GM12878 (cell line): ENCODE measurements around the gene PRRG1. TPM values are rescaled to one million over a fixed set of nuclear protein-coding genes. Genes with fewer than 3 reads are reported as not detected.

Source experiments
- ATAC-seq: fragments of 200-7000 bp; cut with Tn5 transposase; 3 replicates; pipeline ENCODE4 v1.9.1; 2020; ENCODE audit warnings: mild to moderate bottlenecking, moderate library complexity
- BruUV-seq: library from RNA; stranded (reverse); fragments of 400-500 nt; replicated peaks from 2 replicates; lab custom pipeline; 2021; lab: Mats Ljungman, UMichigan
- CTCF ChIA-PET: fragments of 300-600 bp; sonication (Branson Sonifier 250); formaldehyde crosslinking; extraction: SDS; loops from one replicate; lab custom pipeline; 2021; ENCODE audit warnings: inconsistent platforms; lab: Yijun Ruan, JAX
- POLR2A ChIA-PET: fragments of 350-600 bp; formaldehyde crosslinking; extraction: SDS; loops from one replicate; lab custom pipeline; 2021; ENCODE audit warnings: inconsistent platforms; lab: Charles Lee
- RAD21 ChIA-PET: fragments of 300-600 bp; sonication (Branson Sonifier 250); formaldehyde crosslinking; loops from one replicate; lab custom pipeline; 2023; ENCODE audit warnings: antibody characterized with exemption; ENCODE audit not compliant: unreplicated experiment; lab: Charles Lee
- SMC1A ChIA-PET: fragments of 300-600 bp; sonication (Branson Sonifier 250); formaldehyde crosslinking; loops from one replicate; lab custom pipeline; 2023; ENCODE audit not compliant: unreplicated experiment, uncharacterized antibody; lab: Charles Lee
- DNase-seq: peaks from one replicate; pipeline ENCODE4 v3.0.0-alpha.2; 2011; ENCODE audit warnings: low read depth, low spot score
- FAIRE-seq: peaks from 3 replicates; lab custom pipeline; 2011; peaks lifted over from hg19 to GRCh38; lab: Jason Lieb, UNC
- H2AFZ ChIP-seq: 2 replicates; pipeline ENCODE4 v1.6.0; 2011; ENCODE audit warnings: low read depth, low read length, control low read depth; ENCODE audit not compliant: control insufficient read depth
- H3K27ac ChIP-seq: 2 replicates; pipeline ENCODE4 v1.5.1; 2011; ENCODE audit warnings: control low read depth; ENCODE audit not compliant: control insufficient read depth, insufficient read depth
- H3K27me3 ChIP-seq, 2 experiments: replicated peaks in 1 of 2; 2 replicates each; pipeline versions ENCODE4 v1.6.0 to v1.6.1; 2011; ENCODE audit warnings: low read length in 1 of 2; ENCODE audit not compliant: control insufficient read depth in 2 of 2, insufficient read depth in 2 of 2
- H3K36me3 ChIP-seq, 2 experiments: 2 replicates each; pipeline ENCODE4 v1.5.1; 2011; ENCODE audit warnings: low read length in 1 of 2; ENCODE audit not compliant: control insufficient read depth in 2 of 2, insufficient read depth in 2 of 2
- H3K4me1 ChIP-seq: 2 replicates; pipeline ENCODE4 v1.6.1; 2011; ENCODE audit warnings: mild to moderate bottlenecking, low read length, moderate library complexity, mixed read lengths; ENCODE audit not compliant: control insufficient read depth, insufficient read depth
- H3K4me2 ChIP-seq: 2 replicates; pipeline ENCODE4 v1.6.0; 2011; ENCODE audit warnings: control low read depth; ENCODE audit not compliant: control insufficient read depth, insufficient read depth
- H3K4me3 ChIP-seq: fragments of 200-600 bp; sonication (generic); 2 replicates; pipeline ENCODE4 v1.5.1; 2016
- H3K79me2 ChIP-seq: 2 replicates; pipeline ENCODE4 v1.6.0; 2011; ENCODE audit warnings: low read length; ENCODE audit not compliant: control insufficient read depth, insufficient read depth
- H3K9ac ChIP-seq: 2 replicates; pipeline ENCODE4 v1.8.0; 2011; ENCODE audit warnings: low read length, control low read depth, mixed read lengths; ENCODE audit not compliant: control insufficient read depth, insufficient read depth
- H3K9me3 ChIP-seq: replicated peaks from 3 replicates; pipeline ENCODE4 v1.5.1; 2011; ENCODE audit warnings: mild to moderate bottlenecking, low read length; ENCODE audit not compliant: control insufficient read depth, insufficient read depth
- H4K20me1 ChIP-seq: 2 replicates; pipeline ENCODE4 v1.6.0; 2011; ENCODE audit not compliant: control insufficient read depth, insufficient read depth
- CEBPZ ChIP-seq: fragments of 150-350 bp; IDR thresholded peaks from 2 replicates; pipeline ENCODE4 v1.6.1; 2016; ENCODE audit warnings: low read depth, low read length
- ESRRA ChIP-seq: IDR thresholded peaks from 2 replicates; pipeline ENCODE4 v1.6.1; 2012; ENCODE audit warnings: mild to moderate bottlenecking, low read length, improper control_type of control experiment
- GATAD2B ChIP-seq: fragments of 450-650 bp; conservative IDR thresholded peaks from 2 replicates; pipeline ENCODE4 v1.6.1; 2017; ENCODE audit warnings: low read depth, mild to moderate bottlenecking, moderate library complexity
- MYC ChIP-seq: IDR thresholded peaks from 2 replicates; pipeline ENCODE4 v1.6.1; 2011; ENCODE audit warnings: mild to moderate bottlenecking, low read length, moderate library complexity, inconsistent platforms; ENCODE audit not compliant: insufficient read depth, insufficient replicate concordance, insufficient read length, severe bottlenecking
- NKRF ChIP-seq: fragments of 450-650 bp; conservative IDR thresholded peaks from 2 replicates; pipeline ENCODE4 v1.6.1; 2017; ENCODE audit warnings: mild to moderate bottlenecking, moderate library complexity
- PKNOX1 ChIP-seq: fragments of 450-650 bp; IDR thresholded peaks from 2 replicates; pipeline ENCODE4 v1.6.1; 2016; ENCODE audit warnings: mild to moderate bottlenecking
- RELB ChIP-seq: fragments of 450-650 bp; IDR thresholded peaks from 2 replicates; pipeline ENCODE4 v1.6.1; 2017; ENCODE audit warnings: low read depth, mild to moderate bottlenecking, moderate library complexity
- SIX5 ChIP-seq: IDR thresholded peaks from 2 replicates; pipeline ENCODE4 v1.6.1; 2011; ENCODE audit warnings: mild to moderate bottlenecking, low read depth, low read length, moderate library complexity; ENCODE audit not compliant: severe bottlenecking
- SREBF1 ChIP-seq: IDR thresholded peaks from 2 replicates; pipeline ENCODE4 v1.6.1; 2012; ENCODE audit warnings: mild to moderate bottlenecking, low read length
- STAT1 ChIP-seq: fragments of 450-650 bp; conservative IDR thresholded peaks from 2 replicates; pipeline ENCODE4 v1.6.1; 2014; ENCODE audit warnings: antibody characterized with exemption, mild to moderate bottlenecking
- TCF3 ChIP-seq: IDR thresholded peaks from 2 replicates; pipeline ENCODE4 v1.6.1; 2012; ENCODE audit warnings: low read depth, mild to moderate bottlenecking, low read length, borderline replicate concordance; ENCODE audit not compliant: insufficient read depth
- WGBS: methylation state at CpG from one replicate; pipeline ENCODE4 v1.1.6; 2016; ENCODE audit warnings: low lambda C conversion rate; ENCODE audit not compliant: insufficient replicate concordance, insufficient coverage; ENCODE audit errors: missing lambda C conversion rate; 5-methylcytosine and 5-hydroxymethylcytosine counted together
- in situ Hi-C: fragments of 300-500 bp; cut with MboI; formaldehyde crosslinking; loops from 9 replicates; pipeline ENCODE4 v1.14.3; 2018; ENCODE audit warnings: mixed read lengths
- intact Hi-C: fragments of 100-400 bp; cut with micrococcal nuclease; formaldehyde crosslinking; loops from one replicate; pipeline ENCODE4 v1.14.2; 2022; ENCODE audit not compliant: unreplicated experiment
- polyA plus RNA-seq, 11 experiments: library from polyadenylated mRNA; depleted of rRNA in 4 of 11; unstranded in 6 of 11; stranded (reverse) in 5 of 11; fragments of >200 nt; fragmentation: Nextera tagmentation in 4 of 11; fragmentation: Illumina TruSeq in 1 of 11; extraction: Ambion mirVana in 4 of 11; extraction: Trizol in 1 of 11; gene quantifications; 1 replicate in 1 of 11; 2 replicates in 10 of 11; pipeline versions ENCODE4 v1.2.1 to v1.2.3, GENCODE V29; 2011 to 2016; ENCODE audit warnings: inconsistent platforms in 2 of 11, missing spikeins in 2 of 11, low read depth in 1 of 11
- total RNA-seq, 4 experiments: library from RNA; depleted of rRNA in 3 of 4; stranded (reverse); fragments of >200 nt in 3 of 4; fragmentation: Illumina TruSeq in 1 of 4; extraction: Trizol in 1 of 4; gene quantifications; 2 replicates each; pipeline versions ENCODE4 v1.2.1 to v1.2.3, GENCODE V29; 2013 to 2021
- TF ChIP-seq, protein P1 (sequence below): fragments of 450-650 bp; IDR thresholded peaks from 2 replicates; pipeline ENCODE4 v1.6.1; 2017; ENCODE audit warnings: mild to moderate bottlenecking, moderate library complexity

Gene PRRG1
- total and polyA plus RNA-seq, 10 of the 15 experiments (the other 5 are each of a cell fraction or from before 2014, with no cell fraction given) = not detected

- intact Hi-C loops (no loop called here), in situ Hi-C loops (no loop called here)
- no peak for FAIRE-seq
- Histone ChIP-seq H3K36me3 (no peaks in the 10 kb centered on the region), H3K4me1 (no peaks in the 10 kb centered on the region), H3K27ac (no peak overlapping the region), H3K27me3 (peaks cover 0 to 3% of the 10 kb centered on the region in 2 experiments; a peak in 2 of 4 replicates), H3K4me3 (no peak overlapping the region), H3K4me2 (no peak overlapping the region), H3K9me3 (no peaks in the 10 kb centered on the region; the same call in 2 of the 3 replicates), H3K79me2 (no peaks in the 10 kb centered on the region), H4K20me1 (no peaks in the 10 kb centered on the region), H2AFZ (no peak overlapping the region), H3K9ac (no peak overlapping the region)
- 11% methylated on average over 5 of the region's 8 CpGs for WGBS
- ChIA-PET CTCF (no interaction called here), RAD21 (no interaction called here), SMC1A (no interaction called here), POLR2A (no interaction called here)
- no peak for ATAC-seq
- BruUV-seq = no TSS peak
- DNase-seq = no peak
- TF ChIP-seq SIX5 (no peak), SREBF1 (no peak), TCF3 (no peak), NKRF (no peak), RELB (no peak), PKNOX1 (no peak), GATAD2B (no peak), MYC (no peak), STAT1 (no peak), CEBPZ (no peak), ESRRA (no peak)
- TF ChIP-seq, protein P1, sequence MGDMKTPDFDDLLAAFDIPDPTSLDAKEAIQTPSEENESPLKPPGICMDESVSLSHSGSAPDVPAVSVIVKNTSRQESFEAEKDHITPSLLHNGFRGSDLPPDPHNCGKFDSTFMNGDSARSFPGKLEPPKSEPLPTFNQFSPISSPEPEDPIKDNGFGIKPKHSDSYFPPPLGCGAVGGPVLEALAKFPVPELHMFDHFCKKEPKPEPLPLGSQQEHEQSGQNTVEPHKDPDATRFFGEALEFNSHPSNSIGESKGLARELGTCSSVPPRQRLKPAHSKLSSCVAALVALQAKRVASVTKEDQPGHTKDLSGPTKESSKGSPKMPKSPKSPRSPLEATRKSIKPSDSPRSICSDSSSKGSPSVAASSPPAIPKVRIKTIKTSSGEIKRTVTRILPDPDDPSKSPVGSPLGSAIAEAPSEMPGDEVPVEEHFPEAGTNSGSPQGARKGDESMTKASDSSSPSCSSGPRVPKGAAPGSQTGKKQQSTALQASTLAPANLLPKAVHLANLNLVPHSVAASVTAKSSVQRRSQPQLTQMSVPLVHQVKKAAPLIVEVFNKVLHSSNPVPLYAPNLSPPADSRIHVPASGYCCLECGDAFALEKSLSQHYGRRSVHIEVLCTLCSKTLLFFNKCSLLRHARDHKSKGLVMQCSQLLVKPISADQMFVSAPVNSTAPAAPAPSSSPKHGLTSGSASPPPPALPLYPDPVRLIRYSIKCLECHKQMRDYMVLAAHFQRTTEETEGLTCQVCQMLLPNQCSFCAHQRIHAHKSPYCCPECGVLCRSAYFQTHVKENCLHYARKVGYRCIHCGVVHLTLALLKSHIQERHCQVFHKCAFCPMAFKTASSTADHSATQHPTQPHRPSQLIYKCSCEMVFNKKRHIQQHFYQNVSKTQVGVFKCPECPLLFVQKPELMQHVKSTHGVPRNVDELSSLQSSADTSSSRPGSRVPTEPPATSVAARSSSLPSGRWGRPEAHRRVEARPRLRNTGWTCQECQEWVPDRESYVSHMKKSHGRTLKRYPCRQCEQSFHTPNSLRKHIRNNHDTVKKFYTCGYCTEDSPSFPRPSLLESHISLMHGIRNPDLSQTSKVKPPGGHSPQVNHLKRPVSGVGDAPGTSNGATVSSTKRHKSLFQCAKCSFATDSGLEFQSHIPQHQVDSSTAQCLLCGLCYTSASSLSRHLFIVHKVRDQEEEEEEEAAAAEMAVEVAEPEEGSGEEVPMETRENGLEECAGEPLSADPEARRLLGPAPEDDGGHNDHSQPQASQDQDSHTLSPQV = no peak
Observed at GRCh38 chrX:37350034-37350365, 836 bp downstream of the PRRG1 start.
